Ishikawa (cell line): ENCODE data around the gene SPRED1.

Experiments
- CEBPB ChIP-seq: IDR thresholded peaks from 2 replicates; pipeline ENCODE4 v1.6.1; 2012
- CREB1 ChIP-seq: IDR thresholded peaks from 2 replicates; pipeline ENCODE4 v1.6.1; 2012; ENCODE audit warnings: low read depth
- EGR1 ChIP-seq: IDR thresholded peaks from 2 replicates; pipeline ENCODE4 v1.6.1; 2012
- EP300 ChIP-seq: IDR thresholded peaks from 2 replicates; pipeline ENCODE4 v1.6.1; 2012; ENCODE audit warnings: borderline replicate concordance
- FOXM1 ChIP-seq: IDR thresholded peaks from 2 replicates; pipeline ENCODE4 v1.6.1; 2012; ENCODE audit warnings: low read depth, borderline replicate concordance
- MAX ChIP-seq: IDR thresholded peaks from 2 replicates; pipeline ENCODE4 v1.6.1; 2012
- NFIC ChIP-seq: IDR thresholded peaks from 2 replicates; pipeline ENCODE4 v1.6.1; 2012
- RAD21 ChIP-seq: IDR thresholded peaks from 2 replicates; pipeline ENCODE4 v1.6.1; 2012; ENCODE audit warnings: low read depth
- REST ChIP-seq: IDR thresholded peaks from 2 replicates; pipeline ENCODE4 v1.6.1; 2012; ENCODE audit warnings: low read depth, mild to moderate bottlenecking
- TAF1 ChIP-seq: IDR thresholded peaks from 2 replicates; pipeline ENCODE4 v1.6.1; 2012; ENCODE audit warnings: low read depth, mild to moderate bottlenecking
- TCF12 ChIP-seq: IDR thresholded peaks from 2 replicates; pipeline ENCODE4 v1.6.1; 2012; ENCODE audit warnings: low read depth
- TEAD4 ChIP-seq: IDR thresholded peaks from 2 replicates; pipeline ENCODE4 v1.6.1; 2012
- USF1 ChIP-seq: IDR thresholded peaks from 2 replicates; pipeline ENCODE4 v1.6.1; 2012
- YY1 ChIP-seq: IDR thresholded peaks from 2 replicates; pipeline ENCODE4 v1.6.1; 2012; ENCODE audit warnings: low read depth
- ZBTB7A ChIP-seq: IDR thresholded peaks from 2 replicates; pipeline ENCODE4 v1.6.1; 2012; ENCODE audit warnings: low read depth

Gene SPRED1

GRCh38 chr15:38267421-38268022 lies 14.9 kb downstream of the SPRED1 start:
- no peak for TF ChIP-seq EGR1
- TF ChIP-seq RAD21, result no peak
- TF ChIP-seq ZBTB7A, result no peak
- TF ChIP-seq REST, result no peak
- no peak for TF ChIP-seq EP300
- TF ChIP-seq FOXM1, result no peak
- no peak for TF ChIP-seq CEBPB
- TF ChIP-seq TAF1, result no peak
- TF ChIP-seq USF1, result no peak

GRCh38 chr15:38271144-38271543 lies 18.5 kb downstream of the SPRED1 start:
- TF ChIP-seq YY1, result no peak
- TF ChIP-seq NFIC, result no peak
- no peak for TF ChIP-seq FOXM1
- no peak for TF ChIP-seq TAF1
- TF ChIP-seq TEAD4, result no peak
- TF ChIP-seq EGR1, result no peak
- no peak for TF ChIP-seq EP300
- TF ChIP-seq RAD21, result no peak
- no peak for TF ChIP-seq ZBTB7A

GRCh38 chr15:38271895-38272294 lies 19.3 kb downstream of the SPRED1 start:
- TF ChIP-seq CREB1, result no peak
- TF ChIP-seq USF1, result no peak
- TF ChIP-seq MAX, result no peak
- TF ChIP-seq CEBPB, result no peak
- no peak for TF ChIP-seq EP300
- no peak for TF ChIP-seq REST
- TF ChIP-seq TAF1, result no peak
- TF ChIP-seq YY1, result no peak
- TF ChIP-seq NFIC, result no peak
- no peak for TF ChIP-seq ZBTB7A
- no peak for TF ChIP-seq TCF12

GRCh38 chr15:38274135-38274534 lies 21.5 kb downstream of the SPRED1 start:
- no peak for TF ChIP-seq USF1
- TF ChIP-seq REST, result no peak
- no peak for TF ChIP-seq TCF12
- no peak for TF ChIP-seq NFIC
- no peak for TF ChIP-seq EP300

- TF ChIP-seq FOXM1, result no peak
- peak; percentile 62 for TF ChIP-seq TEAD4
These were observed 23.3 kb downstream of the SPRED1 start for GRCh38 chr15:38275959-38276358.
